A673 (cell line): ENCODE data around the gene KRTAP12-4.
"Not testable (repeated sequence)": the region's sequence is repeated elsewhere in the genome, so short reads cannot be mapped to it uniquely, and the experiment has no call there.

Source experiments
- CTCF ChIP-seq: fragments of 300-800, 200-600 bp; sonication (generic); conservative IDR thresholded peaks from 2 replicates; pipeline ENCODE4 v1.5.1; 2017; ENCODE audit warnings: low read depth, mild to moderate bottlenecking, antibody characterized with exemption, low read length, moderate library complexity, mixed read lengths
- EZH2 ChIP-seq: fragments of 200-600 bp; sonication (generic); IDR thresholded peaks from 2 replicates; pipeline ENCODE4 v1.6.1; 2017; ENCODE audit warnings: borderline replicate concordance, low read depth, mild to moderate bottlenecking, mixed read lengths, antibody characterized with exemption, low read length; ENCODE audit not compliant: poor library complexity, severe bottlenecking

- TF ChIP-seq CTCF, EZH2: not testable (repeated sequence)
Observed at GRCh38 chr21:44646366-44647221, 7.9 kb downstream of the KRTAP12-4 start, which contains the start of gene KRTAP10-11.
